ENCODE measurements around the gene ALKBH8.
"Not testable (repeated sequence)": the region's sequence is repeated elsewhere in the genome, so short reads cannot be mapped to it uniquely, and the experiment has no call there.

Gene ALKBH8

GRCh38 chr11:107576497-107577345, 11.2 kb upstream of the ALKBH8 start:
- peak; percentile 48; the same call in 1 of the 2 replicates for TF ChIP-seq ZNF335 (tag by site-specific recombination; conservative IDR thresholded peaks at IDR 0.05)
- TF ChIP-seq ZNF654 (tag by site-specific recombination; IDR thresholded peaks at IDR 0.05; ENCODE audit: low read depth), result peak; percentile 67
- peak; percentile 58 for TF ChIP-seq PRDM4 (tag by site-specific recombination; IDR thresholded peaks at IDR 0.05)
- H3K4me3 ChIP-seq (ENCODE audit: low read depth, low read length); H3K4me1 ChIP-seq (ENCODE audit: control insufficient read depth, insufficient read depth, low read length); H3K9me3 ChIP-seq (ENCODE audit: control insufficient read depth, insufficient read depth, low read depth, low read length); H3K27ac ChIP-seq (ENCODE audit: extremely low read depth, low read depth, low read length); H3K36me3 ChIP-seq (ENCODE audit: control insufficient read depth in 2 of 2, insufficient read depth in 1 of 2, low read length in 2 of 2); POLR2A ChIA-PET: not testable (repeated sequence)
- CTCF ChIA-PET, result interaction anchor here (0.5 to 7.4 kb wide), 21 partner anchors 11 to 245 kb away, joined by 3 to 53 read pairs (median 4); partner anchors contain the start of gene ALKBH8

GRCh38 chr11:107573438-107573837, 7.9 kb upstream of the ALKBH8 start:
- no peak overlapping the region for H3K4me3 ChIP-seq (ENCODE audit: low read depth, low read length)
- no peaks in the 10 kb centered on the region for H3K4me1 ChIP-seq (ENCODE audit: control insufficient read depth, insufficient read depth, low read length)
- H3K36me3 ChIP-seq (ENCODE audit: control insufficient read depth in 2 of 2, insufficient read depth in 1 of 2, low read length in 2 of 2), result no peaks in the 10 kb centered on the region
- H3K9me3 ChIP-seq (ENCODE audit: control insufficient read depth, insufficient read depth, low read depth, low read length), result no peaks in the 10 kb centered on the region
- TF ChIP-seq ZNF140 (tag by site-specific recombination; IDR thresholded peaks at IDR 0.05), result no peak
- no peak for TF ChIP-seq ZBTB49 (tag by site-specific recombination; IDR thresholded peaks at IDR 0.05; ENCODE audit: low read depth)
- no peak for TF ChIP-seq ZNF837 (tag by site-specific recombination; IDR thresholded peaks at IDR 0.05)
- no peak for TF ChIP-seq ZNF23 (tag by site-specific recombination; IDR thresholded peaks at IDR 0.05; ENCODE audit: borderline replicate concordance)
- TF ChIP-seq KLF16 (tag by site-specific recombination; IDR thresholded peaks at IDR 0.05), result no peak
- TF ChIP-seq ZSCAN5A (tag by site-specific recombination; IDR thresholded peaks at IDR 0.05), result no peak
- no peak for TF ChIP-seq YY2 (tag by site-specific recombination; IDR thresholded peaks at IDR 0.05)
- ChIA-PET CTCF (interaction anchor here (1.0 to 7.4 kb wide), 5 partner anchors 8 to 168 kb away, joined by 3 to 53 read pairs (median 4); partner anchors contain the start of gene ALKBH8), POLR2A (no interaction called here)
- H3K27ac ChIP-seq (ENCODE audit: extremely low read depth, low read depth, low read length), result no peak overlapping the region

- H3K9me3 ChIP-seq (ENCODE audit: control insufficient read depth, insufficient read depth, low read depth, low read length), result no peaks in the 10 kb centered on the region
- no peaks in the 10 kb centered on the region for H3K36me3 ChIP-seq (ENCODE audit: control insufficient read depth in 2 of 2, insufficient read depth in 1 of 2, low read length in 2 of 2)
- H3K4me3 ChIP-seq (ENCODE audit: low read depth, low read length), result no peak overlapping the region
- ChIA-PET CTCF (interaction anchor here (0.6 to 1.0 kb wide), 3 partner anchors 81 to 125 kb away, joined by 3 read pairs; no protein-coding TSS in a partner anchor), POLR2A (no interaction called here)
- H3K27ac ChIP-seq (ENCODE audit: extremely low read depth, low read depth, low read length), result no peak overlapping the region
- H3K4me1 ChIP-seq (ENCODE audit: control insufficient read depth, insufficient read depth, low read length), result no peaks in the 10 kb centered on the region
- no peak for TF ChIP-seq ZNF274 (IDR thresholded peaks at IDR 0.05; ENCODE audit: low read length)
- no peak for TF ChIP-seq ZNF274 (tag by site-specific recombination; IDR thresholded peaks at IDR 0.05; ENCODE audit: borderline replicate concordance)
- no peak for TF ChIP-seq ZNF560 (tag by site-specific recombination; IDR thresholded peaks at IDR 0.05; ENCODE audit: borderline replicate concordance)
- TF ChIP-seq ZNF433 (tag by site-specific recombination; IDR thresholded peaks at IDR 0.05; ENCODE audit: low read depth), result no peak
- TF ChIP-seq ZNF112 (tag by site-specific recombination; IDR thresholded peaks at IDR 0.05), result no peak
- TF ChIP-seq ZNF558 (tag by site-specific recombination; IDR thresholded peaks at IDR 0.05), result no peak
- no peak for TF ChIP-seq ZNF510 (tag by site-specific recombination; IDR thresholded peaks at IDR 0.05; ENCODE audit: insufficient replicate concordance)
- TF ChIP-seq HOXD13 (CRISPR knock-in tag; IDR thresholded peaks at IDR 0.05; ENCODE audit: borderline replicate concordance), result no peak
- TF ChIP-seq ZIC2 (tag by site-specific recombination; IDR thresholded peaks at IDR 0.05), result no peak
- no peak for TF ChIP-seq AEBP2 (tag by site-specific recombination; IDR thresholded peaks at IDR 0.05; ENCODE audit: borderline replicate concordance)
- no peak for TF ChIP-seq MZF1 (tag by site-specific recombination; IDR thresholded peaks at IDR 0.05; ENCODE audit: borderline replicate concordance)
- no peak for TF ChIP-seq ZFP69B (tag by site-specific recombination; IDR thresholded peaks at IDR 0.05)
- TF ChIP-seq ZNF792 (tag by site-specific recombination; IDR thresholded peaks at IDR 0.05), result no peak
- no peak for TF ChIP-seq SP3 (tag by site-specific recombination; IDR thresholded peaks at IDR 0.05)
Observed at GRCh38 chr11:107570015-107570414, 4.5 kb upstream of the ALKBH8 start.

Data from HEK293 (cell line).